HUES48 (cell line): ENCODE data around the gene PTGDS.
"Not testable (repeated sequence)": the region's sequence is repeated elsewhere in the genome, so short reads cannot be mapped to it uniquely, and the experiment has no call there.

Experiments
- H3K27ac ChIP-seq: one replicate; pipeline ENCODE4 v1.7.0; 2013; ENCODE audit warnings: low read depth, low read length, inconsistent platforms
- H3K27me3 ChIP-seq: 2 replicates; pipeline ENCODE4 v1.6.1; 2013; ENCODE audit warnings: mild to moderate bottlenecking, low read length; ENCODE audit not compliant: control insufficient read depth, insufficient read depth
- H3K36me3 ChIP-seq: 2 replicates; pipeline ENCODE4 v1.6.1; 2013; ENCODE audit warnings: low read length; ENCODE audit not compliant: control insufficient read depth, insufficient read depth
- H3K4me1 ChIP-seq: 2 replicates; pipeline ENCODE4 v1.6.1; 2013; ENCODE audit warnings: mild to moderate bottlenecking, low read length; ENCODE audit not compliant: control insufficient read depth, insufficient read depth
- H3K4me3 ChIP-seq: 2 replicates; pipeline ENCODE4 v1.5.1; 2013; ENCODE audit warnings: mild to moderate bottlenecking, low read depth, low read length
- H3K9ac ChIP-seq: 2 replicates; pipeline ENCODE4 v1.6.1; 2013; ENCODE audit warnings: mild to moderate bottlenecking, low read depth, low read length, moderate library complexity
- H3K9me3 ChIP-seq: 2 replicates; pipeline ENCODE4 v1.6.1; 2013; ENCODE audit warnings: low read length; ENCODE audit not compliant: control insufficient read depth, insufficient read depth

PTGDS gene

DNA sequence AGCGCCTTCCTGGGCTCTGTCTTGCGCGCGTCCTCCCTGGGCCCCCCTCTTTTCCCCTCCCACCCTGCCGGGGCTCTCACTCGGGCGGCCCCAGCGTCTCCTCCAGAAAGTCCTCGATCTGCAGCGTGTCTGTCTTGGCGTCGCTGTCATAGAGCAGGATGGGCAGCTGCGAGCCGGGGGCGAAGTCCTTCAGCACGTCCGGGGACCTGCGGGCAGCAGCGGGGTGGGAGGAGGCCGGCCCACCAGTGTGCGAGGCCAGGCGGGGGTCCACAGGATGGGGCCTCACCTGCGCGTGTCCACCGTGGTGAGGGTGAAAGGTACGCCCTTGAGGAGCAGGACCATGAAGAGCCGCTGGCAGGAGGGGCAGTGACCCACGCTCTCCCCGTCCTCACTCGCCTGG lies 18.1 kb downstream of the PTGDS start:
- H3K27me3 ChIP-seq, result peaks cover 45% of the 10 kb centered on the region
- H3K27ac ChIP-seq, result no peak overlapping the region
- peaks cover 6% of the 10 kb centered on the region; the same call in 1 of the 2 replicates for H3K4me1 ChIP-seq
- peak overlapping the region; percentile 46 for H3K4me3 ChIP-seq
- no peaks in the 10 kb centered on the region for H3K9me3 ChIP-seq
- H3K36me3 ChIP-seq, result 0 out of 2 replicates have a peak, but pooled peaks cover 7% of the 10 kb centered on the region
- no peak overlapping the region for H3K9ac ChIP-seq

DNA sequence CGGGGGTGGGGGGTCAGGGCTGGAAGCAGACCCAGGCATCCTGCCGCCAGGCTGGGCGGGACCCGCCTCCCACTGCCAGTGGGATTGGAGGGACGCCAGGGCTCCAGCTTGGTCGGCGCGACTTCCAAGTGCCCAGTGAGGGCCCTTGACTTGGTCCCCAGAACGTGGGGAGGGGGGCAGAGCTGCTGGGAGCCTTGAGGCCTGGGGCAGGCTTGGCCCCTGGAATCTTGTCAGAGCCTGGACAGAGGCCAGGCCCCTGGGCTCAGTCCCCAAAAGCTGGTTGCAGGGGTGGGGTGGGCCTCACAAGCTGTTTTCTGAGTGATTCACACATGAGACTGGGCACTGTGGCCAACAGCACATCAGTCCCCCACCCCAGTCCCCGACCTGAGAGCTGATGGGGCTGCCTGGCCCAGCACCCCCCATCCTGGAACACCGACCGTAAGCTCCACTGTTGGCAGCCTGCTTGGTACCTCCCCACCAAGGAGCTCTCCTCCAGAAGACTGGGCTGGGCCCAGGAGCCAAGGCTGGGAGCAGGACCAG lies 18.5 kb downstream of the PTGDS start:
- H3K27ac ChIP-seq, result no peak overlapping the region
- peaks cover 41% of the 10 kb centered on the region for H3K27me3 ChIP-seq
- no peak overlapping the region for H3K9ac ChIP-seq
- H3K36me3 ChIP-seq, result 0 out of 2 replicates have a peak, but pooled peaks cover 7% of the 10 kb centered on the region
- H3K9me3 ChIP-seq, result no peaks in the 10 kb centered on the region
- H3K4me3 ChIP-seq, result no peak overlapping the region
- H3K4me1 ChIP-seq, result peaks cover 6% of the 10 kb centered on the region; the same call in 1 of the 2 replicates

DNA sequence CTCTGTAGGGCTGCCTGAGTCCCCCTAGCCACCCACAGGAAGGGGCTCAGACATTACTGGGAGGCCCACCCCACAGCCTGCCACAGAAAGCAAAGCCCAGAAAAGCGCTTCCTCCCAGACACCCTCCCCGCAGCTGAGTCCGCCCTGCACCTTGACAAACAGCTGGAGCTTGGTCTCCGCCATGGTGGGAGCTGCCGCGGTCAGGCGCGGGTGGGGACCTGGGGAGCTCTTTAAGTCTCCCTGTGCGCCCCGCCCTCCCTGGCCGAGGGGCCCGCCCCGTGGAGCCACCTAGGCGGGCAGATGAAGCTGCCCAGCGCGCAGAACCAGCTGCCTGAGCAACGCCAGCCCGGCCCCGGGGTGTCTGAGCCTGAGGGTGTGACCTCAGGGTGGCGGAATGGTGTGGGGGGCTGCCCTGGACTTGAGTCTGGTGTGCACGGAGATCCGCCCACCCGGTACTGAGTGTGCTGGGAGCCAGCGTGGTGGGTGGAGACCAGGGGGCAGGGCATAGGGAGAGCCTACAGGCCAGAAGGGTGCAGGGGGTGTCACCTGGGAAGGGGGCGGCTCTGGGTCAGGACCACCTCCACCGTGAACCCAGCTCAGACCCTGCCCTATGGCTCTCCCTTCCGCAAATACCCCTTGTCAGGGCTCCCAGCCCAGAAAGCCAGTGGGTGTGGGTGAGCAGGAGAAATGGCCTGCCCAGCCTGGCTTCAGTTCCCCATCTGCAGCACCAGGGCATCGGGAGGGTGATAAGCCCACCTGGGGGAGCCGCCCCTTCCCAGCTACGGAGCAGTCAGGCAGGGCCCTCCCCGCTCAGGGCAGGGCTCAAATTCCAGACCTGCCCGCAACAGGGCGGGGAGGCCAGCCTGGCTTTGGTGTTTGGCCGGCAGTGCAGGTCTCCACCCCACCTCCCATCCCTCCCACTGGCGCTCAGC lies 19.3 kb downstream of the PTGDS start, which contains the start of gene CLIC3:
CLIC3 (minus strand) TSS at position 208 of the 932 bp plus-strand sequence; CDS start at position 183, 25 bp downstream.
- Histone ChIP-seq H3K9ac (no peak within 1 kb of the TSS), H3K4me1 (peaks cover 6% of the 10 kb centered on the region; the same call in 1 of the 2 replicates)

DNA sequence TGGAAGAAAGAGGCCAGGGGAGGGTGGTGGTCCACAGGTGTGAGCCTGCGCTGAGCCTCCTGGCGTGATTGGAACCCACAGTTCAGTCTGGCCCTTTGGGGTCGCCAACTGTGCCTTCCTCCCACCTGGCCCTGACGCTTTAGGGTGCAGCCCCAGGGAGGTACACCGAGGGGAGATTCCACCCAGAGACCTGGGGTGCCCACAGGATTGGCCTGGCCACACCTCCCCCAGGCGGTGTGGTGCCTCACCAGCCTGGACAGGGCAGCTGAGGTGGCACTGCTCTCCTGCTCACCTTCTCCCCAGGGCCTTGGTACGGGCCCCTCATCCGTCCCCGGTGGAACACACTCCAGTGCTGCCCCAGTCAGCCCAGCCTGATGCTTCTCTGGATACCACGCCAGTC lies 20.1 kb downstream of the PTGDS start:
- Histone ChIP-seq H3K36me3 (0 out of 2 replicates have a peak, but pooled peaks cover 7% of the 10 kb centered on the region), H3K27me3 (peaks cover 35% of the 10 kb centered on the region), H3K4me3 (no peak overlapping the region), H3K9me3 (no peaks in the 10 kb centered on the region), H3K27ac (no peak overlapping the region), H3K4me1 (peaks cover 6% of the 10 kb centered on the region; the same call in 1 of the 2 replicates), H3K9ac (no peak overlapping the region)

More for the DNA sequence above, 19.3 kb downstream of the PTGDS start, which contains the start of gene CLIC3:
- 0 out of 2 replicates have a peak, but pooled peaks cover 7% of the 10 kb centered on the region for H3K36me3 ChIP-seq
- peaks cover 35% of the 10 kb centered on the region for H3K27me3 ChIP-seq
- H3K4me3 ChIP-seq, result peak within 1 kb of the TSS; percentile 23; the same call in 1 of the 2 replicates
- no peak within 1 kb of the TSS for H3K27ac ChIP-seq
- H3K9me3 ChIP-seq, result no peaks in the 10 kb centered on the region

DNA sequence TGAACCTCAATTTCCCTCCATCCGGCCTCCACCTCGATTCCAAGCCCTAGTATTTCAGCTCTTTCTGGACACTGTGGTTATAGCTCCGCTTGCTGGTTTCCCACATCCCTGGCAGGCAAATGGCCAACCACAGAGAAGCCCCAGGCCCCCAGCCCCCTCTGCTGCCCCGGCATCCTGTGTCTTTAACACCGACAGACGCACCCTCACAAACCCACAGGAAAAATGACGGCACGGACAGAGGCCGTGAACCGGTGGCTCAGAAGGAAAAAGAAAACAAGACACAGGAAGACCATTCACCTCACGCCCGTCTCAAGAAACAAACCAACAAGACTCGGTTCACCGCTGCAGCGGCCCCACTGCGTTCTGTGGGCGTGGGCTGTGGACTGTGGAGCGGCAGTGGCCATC lies 20.5 kb downstream of the PTGDS start:
- no peaks in the 10 kb centered on the region for H3K9me3 ChIP-seq
- no peak overlapping the region for H3K4me3 ChIP-seq
- no peak overlapping the region for H3K27ac ChIP-seq
- peaks cover 6% of the 10 kb centered on the region; the same call in 1 of the 2 replicates for H3K4me1 ChIP-seq
- no peak overlapping the region for H3K9ac ChIP-seq
- H3K27me3 ChIP-seq, result peaks cover 35% of the 10 kb centered on the region
- 0 out of 2 replicates have a peak, but pooled peaks cover 7% of the 10 kb centered on the region for H3K36me3 ChIP-seq

DNA sequence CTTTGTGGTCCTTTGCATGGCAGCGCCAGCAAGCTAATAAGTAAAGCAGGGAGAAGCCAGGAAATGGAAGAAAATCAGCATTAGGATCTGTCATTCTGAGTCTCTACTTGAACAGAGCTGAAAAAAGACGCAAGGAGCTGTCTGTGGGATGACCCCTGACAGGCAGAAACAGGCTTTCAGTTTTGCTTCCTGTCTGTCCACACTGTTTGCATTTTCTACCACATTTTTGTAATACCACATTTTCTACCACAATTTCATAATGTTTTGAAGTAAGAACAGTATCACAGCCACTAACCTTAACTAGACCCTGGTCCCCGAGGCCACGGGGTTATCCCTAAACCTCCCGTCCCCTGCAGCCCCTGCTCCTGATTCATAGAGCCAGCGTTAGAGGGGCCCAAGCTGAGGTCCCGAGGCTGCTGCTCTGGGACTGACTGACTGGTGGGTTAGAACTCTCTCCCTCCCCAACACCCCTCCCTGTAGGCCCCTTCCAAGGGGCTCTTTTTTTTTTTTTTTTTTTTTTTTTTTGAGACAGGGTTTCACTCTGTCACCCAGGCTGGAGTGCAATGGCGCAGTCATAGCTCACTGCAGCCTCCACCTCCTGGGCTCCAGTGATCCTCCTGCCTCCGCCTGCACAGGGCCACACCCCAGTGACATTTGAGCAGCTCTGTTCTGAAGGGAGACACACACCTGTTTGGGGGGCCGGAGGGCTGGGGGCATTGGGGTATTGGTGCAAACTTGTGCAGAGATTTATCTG lies 23.1 kb downstream of the PTGDS start:
- Histone ChIP-seq H3K9me3 (no peaks in the 10 kb centered on the region; the same call in 1 of the 2 replicates), H3K27me3 (peaks cover 17% of the 10 kb centered on the region; the same call in 1 of the 2 replicates), H3K27ac (no peak overlapping the region), H3K36me3 (no peaks in the 10 kb centered on the region), H3K4me3 (no peak overlapping the region), H3K4me1 (peaks cover 6% of the 10 kb centered on the region; the same call in 1 of the 2 replicates), H3K9ac (no peak overlapping the region)

DNA sequence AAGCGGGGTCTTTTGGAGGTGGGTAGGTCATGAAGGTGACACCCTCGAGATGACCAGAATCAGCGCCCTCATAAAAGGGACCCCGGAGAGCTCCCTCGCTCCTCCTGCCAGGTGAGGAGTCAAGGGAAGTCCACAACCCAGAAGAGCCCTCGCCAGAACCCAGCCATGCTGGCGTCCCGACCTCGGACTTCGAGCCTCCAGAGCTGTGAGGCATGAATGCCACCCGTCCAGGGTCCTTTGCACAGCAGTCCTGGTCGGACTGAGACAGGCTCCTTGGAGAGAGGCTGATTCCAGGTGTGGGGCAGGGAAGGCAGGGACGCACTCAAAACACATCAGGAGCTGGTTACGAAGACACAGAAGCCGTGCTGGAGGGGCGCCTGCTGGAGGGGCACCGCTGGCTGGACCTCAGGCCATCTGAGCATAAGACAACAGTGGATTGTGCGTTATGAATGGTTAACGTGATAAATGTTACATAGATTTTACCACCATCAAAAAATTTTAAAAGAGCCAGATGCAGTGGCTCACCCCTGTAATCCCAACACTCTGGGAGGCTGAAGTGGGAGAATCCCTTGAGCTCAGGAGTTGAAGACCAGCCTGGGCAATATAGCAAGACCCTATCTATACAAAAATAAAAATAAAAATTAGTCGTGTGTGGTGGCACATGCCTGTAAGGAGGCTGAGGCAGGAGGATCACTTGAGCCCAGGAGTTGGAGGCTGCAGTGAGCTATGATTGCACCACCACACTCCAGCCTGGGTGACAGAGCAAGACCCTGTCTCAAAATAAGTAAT lies 24.7 kb downstream of the PTGDS start:
- Histone ChIP-seq H3K27ac (no peak overlapping the region), H3K36me3 (no peaks in the 10 kb centered on the region), H3K27me3 (0 out of 2 replicates have a peak, but pooled peaks cover 6% of the 10 kb centered on the region), H3K9me3 (no peaks in the 10 kb centered on the region; the same call in 1 of the 2 replicates), H3K4me1 (peaks cover 6% of the 10 kb centered on the region; the same call in 1 of the 2 replicates), H3K9ac (no peak overlapping the region), H3K4me3 (no peak overlapping the region)

DNA sequence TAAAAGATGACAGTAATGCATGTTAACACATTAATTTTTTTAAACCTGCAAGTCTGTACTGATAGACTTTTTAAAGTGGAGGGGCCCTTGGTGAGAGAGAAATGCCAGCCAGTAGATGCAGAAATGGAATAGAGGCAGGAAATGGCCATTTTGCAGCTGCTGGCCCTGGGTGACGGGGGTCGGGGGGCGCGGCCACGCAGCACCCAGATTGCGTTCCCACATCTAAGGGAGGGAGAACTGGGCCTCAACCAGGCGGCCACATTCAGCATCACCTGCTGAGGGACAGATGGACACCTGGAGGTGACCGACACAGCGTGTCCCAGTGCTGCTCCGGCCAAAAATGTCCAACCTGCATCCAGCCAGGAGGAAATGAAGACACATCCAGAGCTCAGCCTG lies 25.3 kb downstream of the PTGDS start:
- H3K27ac ChIP-seq, result no peak overlapping the region
- 0 out of 2 replicates have a peak, but pooled peaks cover under 1% of the 10 kb centered on the region for H3K27me3 ChIP-seq
- no peaks in the 10 kb centered on the region; the same call in 1 of the 2 replicates for H3K9me3 ChIP-seq
- no peaks in the 10 kb centered on the region; the same call in 1 of the 2 replicates for H3K4me1 ChIP-seq
- no peaks in the 10 kb centered on the region for H3K36me3 ChIP-seq
- no peak overlapping the region for H3K4me3 ChIP-seq
- H3K9ac ChIP-seq, result no peak overlapping the region

DNA sequence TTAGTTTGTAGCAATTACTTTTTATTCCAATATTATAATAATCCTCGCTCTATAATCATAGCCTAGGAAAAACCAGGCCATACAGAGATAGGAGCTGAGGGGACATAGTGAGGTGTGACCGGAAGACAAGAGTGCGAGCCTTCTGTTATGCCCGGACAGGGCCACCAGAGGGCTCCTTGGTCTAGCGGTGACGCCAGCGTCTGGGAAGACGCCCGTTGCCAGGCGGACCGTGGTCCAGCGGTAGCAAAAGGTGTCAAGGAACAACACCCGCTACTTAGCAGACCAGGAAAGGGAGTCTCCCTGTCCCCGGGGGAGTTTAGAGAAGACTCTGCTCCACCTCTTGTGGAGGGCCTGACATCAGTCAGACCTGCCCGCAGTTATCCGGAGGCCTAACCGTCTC lies 27.0 kb downstream of the PTGDS start:
- not testable (repeated sequence) for H3K27ac ChIP-seq, H3K36me3 ChIP-seq, H3K4me3 ChIP-seq, H3K4me1 ChIP-seq, H3K9ac ChIP-seq, H3K9me3 ChIP-seq, H3K27me3 ChIP-seq
